Stimulated activated CD4-positive, alpha-beta T cell treated with anti-CD3 and anti-CD28 coated beads, Interleukin-2, amount 100 ng/mL, for 4 hours (primary cell): Measurements from ENCODE around the gene NUTM2F.
A peak's percentile ranks its signal among the peaks of the same experiment; 100 is the strongest.
"Not testable (repeated sequence)": the region's sequence is repeated elsewhere in the genome, so short reads cannot be mapped to it uniquely, and the experiment has no call there.

Source experiments
- DNase-seq: peaks from one replicate; pipeline ENCODE4 v3.0.0-alpha.2; 2020; ENCODE audit warnings: low read depth

The NUTM2F gene, protein sequence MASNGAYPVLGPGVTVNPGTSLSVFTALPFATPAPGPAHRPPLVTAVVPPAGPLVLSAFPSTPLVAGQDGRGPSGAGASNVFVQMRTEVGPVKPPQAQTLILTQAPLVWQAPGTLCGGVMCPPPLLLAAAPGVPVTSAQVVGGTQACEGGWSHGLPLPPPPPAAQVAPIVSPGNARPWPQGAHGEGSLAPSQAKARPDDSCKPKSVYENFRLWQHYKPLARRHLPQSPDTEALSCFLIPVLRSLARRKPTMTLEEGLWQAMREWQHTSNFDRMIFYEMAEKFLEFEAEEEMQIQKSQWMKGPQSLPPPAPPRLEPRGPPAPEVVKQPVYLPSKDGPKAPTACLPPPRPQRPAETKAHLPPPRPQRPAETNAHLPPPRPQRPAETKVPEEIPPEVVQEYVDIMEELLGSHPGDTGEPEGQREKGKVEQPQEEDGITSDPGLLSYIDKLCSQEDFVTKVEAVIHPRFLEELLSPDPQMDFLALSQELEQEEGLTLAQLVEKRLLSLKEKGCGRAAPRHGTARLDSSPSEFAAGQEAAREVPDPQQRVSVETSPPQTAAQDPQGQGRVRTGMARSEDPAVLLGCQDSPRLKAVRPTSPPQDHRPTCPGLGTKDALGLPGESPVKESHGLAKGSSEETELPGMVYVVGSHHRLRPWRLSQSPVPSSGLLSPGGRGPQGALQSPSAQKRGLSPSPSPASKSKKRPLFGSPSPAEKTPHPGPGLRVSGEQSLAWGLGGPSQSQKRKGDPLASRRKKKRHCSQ

DNA sequence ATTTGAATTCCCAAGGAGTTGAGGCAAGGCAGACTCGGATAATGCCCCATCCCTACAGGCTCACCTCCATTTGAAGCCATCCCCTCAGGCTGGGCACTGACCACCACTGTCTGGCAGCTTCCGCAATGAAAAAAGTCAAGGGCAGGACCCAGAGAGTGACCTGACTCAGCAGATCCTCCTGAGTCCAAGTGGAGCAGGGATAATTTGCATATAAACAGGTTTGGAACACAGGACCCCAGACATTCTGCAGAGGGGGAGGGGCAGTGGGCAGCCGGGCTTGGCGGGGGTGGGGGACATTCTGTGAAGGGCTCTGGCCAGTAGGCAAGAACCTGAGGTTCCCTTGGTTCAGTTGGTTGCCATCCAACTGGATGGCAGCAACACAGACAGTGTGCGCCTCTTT is at the start of gene NUTM2F:
NUTM2F (minus strand) TSS at position 101 of the 400 bp plus-strand sequence; CDS start at position 80, 21 bp downstream.
- not testable (repeated sequence) for DNase-seq

DNA sequence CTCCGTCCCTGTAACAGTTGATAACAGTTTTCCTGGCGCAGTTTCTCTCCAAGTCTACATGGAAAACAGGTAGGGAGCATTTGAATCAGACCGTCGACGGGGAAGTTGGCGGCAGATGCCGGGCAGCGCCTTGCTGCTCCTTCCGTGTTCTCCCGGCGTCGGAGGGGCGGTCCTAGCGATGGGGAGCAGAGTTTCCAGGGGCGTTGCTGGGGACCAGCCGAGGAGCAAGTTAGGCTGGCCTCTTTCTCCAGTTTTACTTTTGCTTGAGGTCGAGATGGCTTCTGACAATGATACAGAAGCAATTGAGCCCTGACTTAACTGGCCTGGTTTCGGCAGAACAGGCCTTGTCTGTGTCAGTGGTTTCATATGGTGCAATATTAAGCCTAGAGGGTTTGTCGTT is 46.8 kb upstream of the NUTM2F start:
- DNase-seq: not testable (repeated sequence)

DNA sequence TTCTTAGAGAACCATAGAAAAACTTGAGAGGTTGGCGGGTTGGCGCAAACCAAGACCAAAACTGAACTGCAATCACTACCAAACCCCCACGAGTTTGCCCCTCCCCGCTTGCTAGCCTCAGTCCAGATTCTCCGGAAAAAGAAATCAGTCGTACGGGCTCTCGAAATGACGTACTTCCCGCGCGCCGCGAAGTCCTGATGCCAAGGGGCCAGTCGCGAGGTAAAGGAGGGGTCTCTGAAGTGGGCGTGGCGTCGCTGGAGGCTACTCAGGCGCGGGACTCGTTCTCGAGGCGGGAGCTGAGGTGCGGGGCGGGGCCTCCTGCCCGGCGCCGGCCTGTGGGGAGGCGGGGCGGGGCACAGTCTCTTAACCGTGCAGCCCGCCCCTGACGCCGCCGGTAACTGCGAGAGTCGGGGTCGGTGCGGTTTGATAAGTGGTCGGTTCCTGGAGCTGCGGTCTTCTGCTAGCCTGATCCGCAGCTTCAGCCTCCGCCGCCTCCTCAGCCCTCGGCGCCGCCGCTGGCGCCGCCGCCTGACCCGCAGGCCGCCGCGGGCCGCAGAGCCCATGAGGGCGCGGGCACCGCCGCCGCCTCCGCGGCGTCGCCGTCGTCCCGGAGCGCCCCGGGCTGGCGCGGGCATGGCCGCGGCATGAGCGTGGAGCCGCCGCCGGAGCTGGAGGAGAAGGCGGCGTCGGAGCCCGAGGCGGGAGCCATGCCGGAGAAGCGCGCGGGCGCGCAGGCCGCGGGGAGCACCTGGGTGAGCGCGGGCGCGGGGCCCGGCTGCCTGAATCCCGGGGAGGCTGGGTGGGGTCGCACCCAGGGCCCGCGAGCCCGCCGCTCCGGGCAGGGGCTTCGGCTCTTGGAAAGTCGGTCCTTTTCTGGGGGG is 46.0 kb upstream of the NUTM2F start:
- peak; percentile 83 for DNase-seq

DNA sequence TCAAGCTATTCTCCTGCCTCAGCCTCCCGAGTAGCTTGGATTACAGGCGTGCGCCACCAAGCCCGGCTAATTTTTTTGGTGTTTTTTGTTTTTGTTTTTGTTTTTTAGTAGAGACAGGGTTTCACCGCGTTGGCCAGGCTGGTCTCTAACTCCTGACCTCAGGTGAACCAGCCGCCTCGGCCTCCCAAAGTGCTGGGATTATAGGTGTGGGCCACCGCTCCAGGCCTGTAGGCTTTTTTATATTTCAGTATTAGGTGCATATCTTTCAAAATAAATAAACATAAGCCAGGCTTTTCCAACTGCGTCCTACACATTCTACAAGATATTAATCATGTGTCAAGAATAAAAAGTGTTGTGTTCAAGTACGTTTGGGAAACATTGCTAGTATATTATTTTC is 45.3 kb upstream of the NUTM2F start:
- not testable (repeated sequence) for DNase-seq

DNA sequence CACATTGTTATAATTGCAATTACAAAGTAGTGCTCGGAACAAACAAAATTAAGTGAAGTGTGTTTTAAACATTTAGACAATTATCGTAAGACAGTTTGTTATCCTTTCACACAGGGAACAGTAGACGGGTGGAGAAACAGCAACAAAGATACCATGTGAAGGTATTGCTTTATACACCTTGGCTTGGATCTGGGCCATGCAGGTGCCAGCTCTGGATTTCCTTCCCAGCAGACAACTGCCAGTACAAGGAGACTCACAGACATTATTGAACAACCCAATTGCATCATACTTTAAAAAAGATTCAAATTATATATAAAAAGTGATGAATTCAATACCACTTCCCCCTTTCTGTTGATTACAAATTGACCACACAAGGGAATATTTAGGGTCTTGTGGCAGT is 41.8 kb upstream of the NUTM2F start:
- DNase-seq: not testable (repeated sequence)

DNA sequence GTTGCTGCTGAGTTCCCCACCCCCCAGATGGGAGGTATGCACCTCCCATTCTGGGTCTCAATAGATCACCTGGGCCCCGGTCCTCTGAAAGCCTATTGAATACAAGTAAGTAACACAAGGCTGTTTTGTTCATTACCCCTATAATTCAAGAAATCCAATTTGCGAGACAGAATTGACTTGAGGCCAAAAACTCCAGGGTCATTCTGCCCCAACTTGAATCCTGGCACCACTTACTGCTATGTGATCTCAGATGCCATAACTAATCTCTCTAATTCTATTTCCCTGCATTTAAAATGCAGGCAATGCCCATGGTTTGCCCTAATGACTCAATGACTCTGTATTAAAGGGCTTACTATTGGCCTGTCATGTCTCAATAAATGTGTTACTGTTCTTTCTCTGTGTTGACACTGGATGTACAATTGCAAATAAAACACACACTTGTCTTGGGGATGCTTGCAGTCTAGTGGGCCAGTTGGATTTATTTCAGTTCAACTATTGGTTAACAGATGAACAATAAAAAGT is 35.7 kb upstream of the NUTM2F start:
- not testable (repeated sequence) for DNase-seq

DNA sequence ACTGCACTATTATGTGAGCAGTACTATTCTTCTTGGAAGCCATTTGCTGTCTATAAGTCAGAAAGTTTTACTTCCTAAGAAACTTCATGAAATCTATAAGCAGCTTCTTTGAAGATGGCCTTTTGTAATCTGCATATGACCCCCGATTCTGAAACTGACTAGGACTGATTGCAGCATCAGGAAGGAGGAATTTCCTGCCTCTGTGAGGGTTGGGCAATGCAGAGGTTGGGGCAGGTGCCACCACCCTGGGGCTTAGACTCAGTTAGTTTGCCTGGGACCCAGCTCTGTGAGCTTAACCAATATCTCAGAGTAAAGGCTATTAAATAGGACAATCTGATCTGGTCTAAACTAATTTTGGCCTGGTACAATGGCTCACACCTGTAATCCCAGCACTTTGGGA is 28.7 kb upstream of the NUTM2F start:
- DNase-seq: not testable (repeated sequence)

DNA sequence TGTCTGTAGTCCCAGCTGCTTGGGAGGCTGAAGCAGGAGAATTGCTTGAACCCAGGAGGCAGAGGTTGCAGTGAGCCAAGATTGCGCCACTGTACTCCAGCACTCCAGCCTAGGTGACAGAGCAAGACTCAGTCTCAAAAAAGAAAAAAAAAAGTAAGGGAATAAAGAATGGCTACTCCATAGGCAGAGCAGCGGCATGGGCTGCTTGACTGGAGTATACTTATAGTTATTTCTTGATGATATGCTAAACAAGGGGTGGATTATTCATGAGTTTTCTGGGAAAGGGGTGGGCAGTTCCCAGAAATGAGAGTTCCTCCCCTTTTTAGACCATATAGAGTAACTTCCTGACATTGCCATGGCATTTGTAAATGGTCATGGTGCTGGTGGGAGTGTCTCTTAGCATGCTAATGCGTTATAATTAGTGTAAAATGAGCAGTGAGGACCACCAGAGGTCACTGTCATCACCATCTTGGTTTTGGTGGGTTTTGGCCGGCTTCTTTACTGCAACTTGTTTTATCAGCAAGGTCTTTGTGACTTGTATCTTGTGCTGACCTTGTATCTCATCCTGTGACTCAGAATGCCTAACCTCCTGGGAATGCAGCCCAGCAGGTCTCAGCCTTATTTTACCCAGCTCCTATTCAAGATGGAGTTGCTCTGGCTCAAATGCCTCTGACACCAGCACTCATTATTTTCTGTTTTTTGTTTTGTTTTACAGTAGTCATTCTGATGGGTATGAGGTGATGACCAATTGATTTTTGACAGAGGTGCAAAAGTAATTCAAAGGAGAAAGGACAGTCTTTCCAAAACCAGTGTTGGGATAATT is 23.7 kb upstream of the NUTM2F start:
- not testable (repeated sequence) for DNase-seq

DNA sequence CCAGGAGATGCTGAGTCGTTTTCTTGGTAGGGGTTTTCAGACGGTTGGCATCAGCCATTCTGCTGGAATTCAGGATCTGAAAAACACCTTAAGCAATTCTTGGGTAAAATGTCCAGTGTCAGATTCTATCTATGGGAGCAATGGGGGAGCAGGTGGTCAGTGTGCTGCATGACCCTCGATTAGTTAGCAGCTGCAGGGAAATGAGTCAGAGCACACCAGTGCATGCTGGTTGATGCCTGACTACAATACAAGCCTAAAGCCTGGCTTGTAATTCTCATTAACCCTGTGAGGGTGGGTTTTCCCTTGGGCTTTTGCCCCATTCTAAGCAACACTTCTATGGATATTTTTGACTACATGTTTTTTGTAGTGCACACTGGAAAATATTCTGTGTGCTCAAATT is 20.3 kb upstream of the NUTM2F start:
- not testable (repeated sequence) for DNase-seq

DNA sequence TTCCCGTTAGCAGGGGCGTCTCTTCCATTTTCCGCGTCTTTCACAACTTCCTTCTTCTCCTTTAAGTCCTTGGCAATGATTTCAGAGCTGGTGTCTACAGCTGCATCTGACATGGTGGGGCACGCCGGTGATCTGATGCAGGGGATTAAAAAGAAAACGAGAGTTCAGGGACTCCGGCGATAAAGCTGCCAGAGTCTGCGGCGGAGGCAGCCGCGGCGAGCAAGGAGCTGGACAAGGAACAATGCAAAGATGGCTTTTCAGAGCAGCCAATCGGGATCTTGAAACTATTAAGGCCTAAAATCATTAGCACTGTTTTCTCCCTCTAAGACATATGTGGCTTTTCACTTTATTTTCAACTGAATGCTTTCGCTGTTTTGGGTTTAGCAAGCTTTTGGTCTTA is 19.0 kb upstream of the NUTM2F start:
- not testable (repeated sequence) for DNase-seq

DNA sequence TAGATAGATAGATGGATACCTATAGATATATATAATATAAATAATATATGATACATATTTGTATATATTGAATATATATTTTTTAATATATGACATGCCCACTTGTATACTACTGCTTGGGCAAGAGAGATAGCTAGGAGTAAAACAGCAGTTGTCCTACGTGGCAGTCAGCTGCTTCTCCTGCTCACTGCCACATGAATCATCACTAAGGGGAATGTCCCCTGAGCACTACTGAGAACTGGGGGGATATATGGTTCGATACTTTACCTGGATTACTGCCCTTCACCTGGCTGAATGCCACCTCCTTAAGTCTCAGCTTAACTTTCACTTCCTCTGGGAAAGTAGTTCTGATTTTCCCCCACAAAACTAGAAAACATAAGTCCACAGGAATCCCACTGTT is 13.3 kb upstream of the NUTM2F start:
- not testable (repeated sequence) for DNase-seq

DNA sequence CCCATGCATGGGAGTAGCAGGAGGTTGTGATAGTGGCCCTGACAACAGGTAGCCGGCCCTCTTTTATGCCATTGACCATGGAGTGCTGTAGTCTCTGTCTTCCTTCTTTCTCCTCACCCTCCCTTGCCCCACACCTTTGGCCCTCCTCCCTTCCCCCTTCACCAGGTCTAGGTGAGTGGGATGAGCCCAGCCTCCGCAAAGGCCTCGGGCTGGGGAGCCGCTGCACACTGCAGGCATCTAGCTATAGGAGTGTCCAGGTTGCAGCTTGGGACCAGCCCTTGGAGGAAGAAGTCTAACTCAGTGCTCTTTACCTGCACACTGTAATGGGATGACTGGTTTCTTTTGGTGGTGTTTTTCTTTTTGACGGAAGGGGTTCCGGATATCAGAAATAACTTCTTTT is 12.3 kb upstream of the NUTM2F start:
- DNase-seq: not testable (repeated sequence)

DNA sequence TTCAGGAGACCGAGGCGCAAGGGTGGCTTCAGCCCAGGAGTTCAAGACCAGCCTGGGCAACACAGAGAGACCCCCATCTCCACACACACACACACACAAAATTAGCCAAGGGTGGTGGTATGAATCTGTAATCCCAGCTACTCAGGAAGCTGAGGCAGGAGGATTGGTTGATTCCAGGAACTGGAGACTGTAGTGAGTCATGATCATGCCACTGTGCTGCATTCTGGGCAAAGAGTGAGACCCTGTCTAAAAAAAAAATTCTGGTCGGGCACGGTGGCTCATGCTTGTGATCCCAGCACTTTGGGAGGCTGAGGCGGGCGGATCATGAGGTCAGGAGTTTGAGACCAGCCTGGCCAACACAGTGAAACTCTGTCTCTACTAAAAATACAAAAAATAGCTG is 11.2 kb upstream of the NUTM2F start:
- DNase-seq: not testable (repeated sequence)

DNA sequence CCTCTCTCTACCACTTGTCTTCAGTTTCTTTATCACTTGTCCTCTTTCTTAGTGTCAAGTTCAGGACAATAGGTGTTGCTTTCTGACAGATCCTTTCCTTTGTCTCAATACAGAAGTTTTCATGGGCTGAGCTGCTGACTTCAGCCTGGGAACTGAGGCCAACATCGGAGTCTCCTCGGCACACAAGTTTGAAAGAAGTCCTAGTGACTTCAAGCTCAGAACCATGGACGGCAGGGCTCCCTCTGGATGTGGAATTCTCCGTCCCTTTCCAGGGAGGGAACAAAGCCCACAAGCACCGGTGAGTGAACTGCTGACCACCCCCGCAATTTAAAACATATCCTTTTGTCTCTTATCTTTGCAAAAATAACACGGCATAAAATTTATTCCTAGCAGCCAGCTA is 10.3 kb upstream of the NUTM2F start:
- not testable (repeated sequence) for DNase-seq

DNA sequence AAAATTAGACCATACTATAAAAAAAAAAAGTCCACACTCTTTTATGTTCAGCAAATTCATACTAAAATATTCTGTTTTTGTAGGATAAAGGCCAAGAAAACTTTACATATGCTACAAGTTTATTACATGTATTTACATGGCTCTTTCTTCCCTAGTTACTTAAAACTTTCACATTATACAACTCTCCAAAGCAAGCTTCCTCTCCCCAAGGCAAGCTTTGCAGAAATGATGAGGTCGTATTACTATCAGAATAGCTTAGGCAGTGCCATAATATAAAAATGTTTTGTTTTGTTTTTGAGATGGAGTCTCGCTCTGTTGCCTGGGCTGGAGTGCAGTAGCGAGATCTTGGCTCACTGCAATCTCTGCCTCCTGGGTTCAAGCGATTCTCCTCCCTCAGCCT is 8.0 kb upstream of the NUTM2F start:
- not testable (repeated sequence) for DNase-seq

DNA sequence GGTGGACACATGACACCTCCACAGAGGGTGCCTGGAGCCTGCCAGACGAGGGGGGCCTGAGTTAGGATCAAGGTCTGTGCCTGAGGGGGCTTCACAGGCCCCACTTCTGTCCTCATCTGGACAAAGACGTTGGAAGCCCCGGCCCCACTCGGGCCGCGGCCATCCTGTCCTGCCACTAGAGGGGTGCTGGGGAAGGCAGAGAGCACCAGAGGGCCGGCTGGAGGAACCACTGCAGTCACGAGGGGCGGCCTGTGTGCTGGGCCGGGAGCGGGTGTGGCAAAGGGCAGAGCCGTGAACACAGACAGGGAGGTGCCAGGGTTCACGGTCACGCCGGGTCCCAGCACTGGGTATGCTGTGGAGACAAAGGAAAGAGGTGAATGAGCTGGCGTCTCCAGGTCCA is 2.9 kb downstream of the NUTM2F start:
- not testable (repeated sequence) for DNase-seq

DNA sequence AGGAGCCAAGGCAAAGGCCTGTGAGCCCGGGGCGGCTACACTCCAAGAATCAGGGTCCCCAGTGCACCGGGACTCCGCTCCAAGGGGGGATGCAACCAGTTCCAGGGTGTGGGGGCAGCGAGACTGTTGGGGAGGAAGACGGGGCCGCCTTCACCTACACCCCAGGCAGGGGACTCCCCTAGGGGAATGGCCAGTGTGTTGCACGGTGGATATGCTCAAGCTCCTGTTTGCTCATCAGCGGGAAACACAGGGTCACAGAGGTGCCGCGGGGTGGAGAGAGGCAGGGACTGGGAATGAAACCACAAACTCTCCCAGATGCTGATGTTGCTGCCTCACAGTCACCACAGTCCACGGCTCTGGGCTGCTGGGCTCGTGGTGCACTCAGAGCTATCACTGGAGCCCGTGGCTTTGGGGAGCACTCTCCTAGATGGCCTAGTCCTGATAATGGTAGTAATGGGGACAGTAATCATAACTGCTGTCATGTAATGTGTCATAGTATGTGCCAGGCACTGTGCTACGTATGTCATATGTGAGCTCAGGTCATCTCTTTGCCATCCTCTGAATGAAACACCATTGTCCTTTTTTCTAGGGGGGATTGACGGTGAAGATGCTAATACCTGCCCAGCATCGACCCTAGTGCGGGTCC is 5.2 kb downstream of the NUTM2F start:
- DNase-seq: not testable (repeated sequence)

DNA sequence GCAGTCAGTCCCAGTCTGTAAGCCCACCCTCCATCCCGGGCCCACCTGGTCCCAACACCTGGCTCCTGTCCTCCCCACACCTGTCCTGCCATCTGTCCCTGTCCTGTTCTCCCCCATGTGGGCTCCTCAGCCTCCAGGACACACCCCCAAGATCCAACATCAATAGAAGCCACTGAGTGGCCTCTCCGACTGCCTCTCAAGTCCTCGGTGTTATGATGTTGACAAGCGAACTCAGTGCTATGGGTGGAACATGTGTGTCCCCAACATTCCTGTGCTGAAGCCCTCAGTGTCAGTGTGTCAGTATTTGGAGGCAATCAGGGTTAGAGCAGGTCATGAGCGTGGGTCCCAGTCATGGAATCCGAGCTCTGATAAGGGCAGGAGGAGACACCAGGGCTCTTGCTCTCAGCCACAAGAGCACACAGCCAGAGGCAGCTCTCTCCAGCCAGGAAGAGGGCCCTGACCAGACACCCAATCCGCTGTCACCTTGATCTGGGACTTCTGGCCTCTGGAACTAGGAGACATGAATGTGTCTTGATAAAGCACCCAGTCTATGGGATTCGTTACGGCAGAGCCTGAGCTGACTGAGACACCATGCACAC is 6.0 kb downstream of the NUTM2F start:
- not testable (repeated sequence) for DNase-seq

DNA sequence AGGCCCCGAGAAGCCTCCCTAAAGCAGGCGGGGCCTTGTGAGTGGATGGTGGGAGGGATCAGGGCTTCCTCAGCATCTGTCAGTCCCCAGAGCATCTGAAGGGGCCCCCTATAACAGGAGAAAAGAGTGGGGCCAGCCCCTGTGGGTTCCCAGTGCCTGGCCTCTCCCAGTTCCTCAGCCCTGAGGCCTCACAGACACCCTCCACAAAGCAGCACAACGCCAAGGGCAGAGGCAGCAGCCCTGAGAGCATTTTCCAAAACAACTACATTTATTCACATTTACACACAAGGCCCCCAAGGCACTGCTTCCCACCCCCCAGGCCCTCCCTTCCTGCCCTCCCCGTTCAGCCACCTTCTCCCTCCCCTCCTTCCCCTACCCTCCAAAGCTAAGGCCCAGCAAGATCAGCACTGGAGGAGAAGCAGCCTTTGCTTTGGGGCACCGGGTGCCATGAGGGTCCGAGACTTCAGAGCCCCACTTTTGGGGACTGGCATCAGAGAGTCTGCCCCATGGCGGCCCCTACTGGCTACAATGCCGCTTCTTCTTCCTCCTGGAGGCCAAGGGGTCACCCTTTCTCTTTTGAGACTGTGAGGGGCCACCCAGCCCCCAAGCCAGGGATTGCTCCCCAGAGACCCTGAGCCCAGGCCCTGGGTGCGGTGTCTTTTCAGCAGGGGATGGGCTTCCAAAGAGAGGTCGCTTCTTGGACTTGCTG is 10.3 kb downstream of the NUTM2F start:
- not testable (repeated sequence) for DNase-seq
